CD4-positive, alpha-beta T cell treated with Interleukin-1 beta for 1 hour (primary cell): ENCODE results near the gene ZNF662.

Experiments used
- DNase-seq, 2 donors: peaks; one replicate each; pipeline ENCODE4 v3.0.0-alpha.2; 2020 to 2022

The ZNF662 gene

GRCh38 chr3:42891042-42891441 is 14.9 kb upstream of the ZNF662 start:
- DNase-seq, result no peak

- no peak for DNase-seq
These were observed 13.8 kb upstream of the ZNF662 start for GRCh38 chr3:42892169-42892568.

- DNase-seq, result no peak
These were observed 13.1 kb upstream of the ZNF662 start for GRCh38 chr3:42892807-42893206.

- no peak for DNase-seq
These were observed 11.0 kb upstream of the ZNF662 start for GRCh38 chr3:42894698-42895579.

- DNase-seq, result no peak
These were observed 10.4 kb upstream of the ZNF662 start for GRCh38 chr3:42895580-42895868.

GRCh38 chr3:42898896-42899675 is 6.9 kb upstream of the ZNF662 start:
- DNase-seq, result no peak

GRCh38 chr3:42900226-42901072 is 5.5 kb upstream of the ZNF662 start:
- DNase-seq, result no peak

- no peak for DNase-seq
These were observed 4.9 kb upstream of the ZNF662 start for GRCh38 chr3:42901073-42901415.

- no peak for DNase-seq
These were observed 3.7 kb upstream of the ZNF662 start for GRCh38 chr3:42902257-42902656.

GRCh38 chr3:42904076-42904475 is 1.9 kb upstream of the ZNF662 start:
- no peak for DNase-seq

- DNase-seq, result no peak
These were observed 237 bp upstream of the ZNF662 start for GRCh38 chr3:42905740-42906069.

GRCh38 chr3:42906848-42907183 is 874 bp downstream of the ZNF662 start:
- no peak for DNase-seq

- DNase-seq, result no peak
These were observed 2.7 kb downstream of the ZNF662 start for GRCh38 chr3:42908675-42909074.

- DNase-seq, result no peak
These were observed 5.6 kb downstream of the ZNF662 start for GRCh38 chr3:42911551-42911950.

GRCh38 chr3:42914771-42915515 is 9.0 kb downstream of the ZNF662 start:
- no peak for DNase-seq

- no peak for DNase-seq
These were observed 17.7 kb downstream of the ZNF662 start for GRCh38 chr3:42923606-42924005.

GRCh38 chr3:42926310-42926709 is 20.4 kb downstream of the ZNF662 start:
- DNase-seq, result no peak

GRCh38 chr3:42934111-42934510 is 28.2 kb downstream of the ZNF662 start:
- no peak for DNase-seq

- DNase-seq, result no peak
These were observed 29.0 kb downstream of the ZNF662 start for GRCh38 chr3:42934910-42935309.

- peak in 1 of 2 donors; percentile 25 for DNase-seq
These were observed 29.5 kb downstream of the ZNF662 start for GRCh38 chr3:42935472-42935871.

- peak in 1 of 2 donors; percentile 5 for DNase-seq
These were observed 30.4 kb downstream of the ZNF662 start for GRCh38 chr3:42936157-42936981.

GRCh38 chr3:42937334-42937733 is 31.4 kb downstream of the ZNF662 start:
- DNase-seq, result no peak
